Activated CD8-positive, alpha-beta memory T cell treated with anti-CD3 and anti-CD28 coated beads for 1 hour (primary cell): Measurements from ENCODE around the gene LEMD1.
"Not testable (repeated sequence)": the region's sequence is repeated elsewhere in the genome, so short reads cannot be mapped to it uniquely, and the experiment has no call there.

Experiments used
- DNase-seq, 2 donors: peaks; one replicate each; pipeline ENCODE4 v3.0.0-alpha.2; 2020; ENCODE audit warnings: low read depth in 1 of 2; ENCODE audit errors: extremely low read depth in 1 of 2

The LEMD1 gene

GRCh38 chr1:205430696-205431305 is 8.9 kb upstream of the LEMD1 start:
- peak; percentile 6 to 42 for DNase-seq

GRCh38 chr1:205429762-205430695 is 8.2 kb upstream of the LEMD1 start:
- DNase-seq: no peak

DNA sequence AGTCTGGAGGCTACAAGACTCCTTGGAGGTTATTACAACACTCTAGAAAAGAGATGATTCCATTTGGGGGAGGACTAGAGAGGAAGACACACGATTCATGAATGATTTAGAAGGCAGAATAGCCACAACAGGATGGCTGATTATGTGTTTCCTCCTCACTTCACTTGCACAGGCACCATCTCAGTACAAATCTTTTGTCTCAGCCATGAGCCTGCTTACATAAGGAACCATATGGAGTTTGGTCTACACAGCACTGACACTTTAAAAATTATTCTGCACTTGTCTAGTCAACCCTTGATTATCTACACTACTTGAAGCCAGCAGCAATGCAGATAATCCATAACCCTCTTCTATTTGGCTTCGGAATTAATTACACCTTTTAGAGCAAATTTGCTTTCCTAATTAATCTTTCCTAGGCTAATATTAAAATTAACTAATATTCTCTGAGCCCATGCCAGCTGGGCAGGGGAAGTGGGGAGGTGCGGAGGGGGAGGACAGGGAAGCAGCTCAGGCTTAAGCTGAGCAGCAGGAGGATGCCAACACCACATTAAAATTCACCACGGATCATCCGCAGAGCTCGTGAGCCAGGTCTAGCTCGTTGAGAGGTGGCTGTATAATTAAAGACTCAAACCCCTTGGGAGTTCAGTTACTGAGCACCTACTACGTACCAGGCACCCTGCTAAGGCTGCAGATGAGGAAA is 3.2 kb upstream of the LEMD1 start:
- DNase-seq: no peak

- DNase-seq: no peak
Observed at GRCh38 chr1:205423814-205424399, 2.1 kb upstream of the LEMD1 start.

- no peak for DNase-seq
Observed at GRCh38 chr1:205422993-205423642, 1.3 kb upstream of the LEMD1 start.

GRCh38 chr1:205420938-205421337 is 918 bp downstream of the LEMD1 start:
- DNase-seq: no peak

- DNase-seq: no peak
Observed at GRCh38 chr1:205417870-205418635, 3.8 kb downstream of the LEMD1 start.

DNA sequence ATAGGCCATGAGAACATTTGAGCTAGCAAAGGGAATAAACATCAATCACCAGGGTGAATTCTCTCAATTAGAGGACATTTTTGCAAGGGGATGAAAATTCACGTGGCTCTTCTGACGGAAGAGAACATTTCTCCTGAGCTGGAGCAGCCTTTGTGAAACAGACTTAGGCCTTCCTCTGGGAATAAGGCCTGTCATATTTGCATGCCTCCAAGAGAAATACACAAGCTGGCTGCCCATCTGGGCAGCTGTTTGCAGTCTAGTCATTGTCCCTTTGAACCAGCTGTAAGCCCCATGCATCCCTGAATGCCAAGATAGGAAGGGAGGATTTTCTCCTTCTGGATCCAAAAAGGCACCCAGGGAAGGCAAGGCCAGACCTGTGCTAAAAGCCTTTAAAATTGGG is 5.5 kb downstream of the LEMD1 start:
- DNase-seq: no peak

DNA sequence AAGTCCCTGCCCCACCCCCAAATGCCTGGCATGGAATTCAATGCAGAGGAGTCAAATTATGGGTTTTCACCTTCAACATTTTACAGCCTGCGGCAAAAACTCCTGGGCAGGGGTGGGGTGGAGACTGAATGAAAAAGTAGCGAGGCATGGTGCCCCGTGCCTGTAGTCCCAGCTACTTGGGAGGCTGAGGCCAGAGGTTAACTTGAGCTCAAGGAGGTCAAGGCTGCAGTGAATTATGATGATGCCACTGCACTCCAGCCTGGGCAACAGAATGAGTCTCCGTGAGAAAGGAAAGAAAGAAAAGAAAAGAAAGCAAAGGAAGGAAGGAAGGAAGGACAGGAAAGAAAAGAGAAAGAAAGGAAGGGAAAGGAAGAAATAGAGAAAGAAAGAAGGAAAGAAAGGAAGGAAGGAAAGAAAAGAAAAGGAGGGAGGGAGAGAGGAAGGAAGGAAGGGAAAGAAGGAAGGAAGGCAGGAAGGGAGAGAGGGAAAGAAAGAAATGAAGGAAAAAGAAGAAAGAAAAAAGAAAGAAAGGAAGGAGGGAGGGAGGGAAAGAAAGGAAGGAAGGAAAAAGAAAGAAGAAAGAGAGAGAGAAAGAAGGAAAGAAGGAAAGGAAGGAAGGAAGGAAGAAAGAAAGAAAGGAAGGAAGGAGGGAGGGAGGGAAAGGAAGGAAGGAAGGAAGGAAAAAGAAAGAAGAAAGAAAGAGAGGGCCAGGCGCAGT is 11.1 kb downstream of the LEMD1 start:
- DNase-seq: no peak

GRCh38 chr1:205407970-205408369 is 13.9 kb downstream of the LEMD1 start:
- DNase-seq: no peak

DNA sequence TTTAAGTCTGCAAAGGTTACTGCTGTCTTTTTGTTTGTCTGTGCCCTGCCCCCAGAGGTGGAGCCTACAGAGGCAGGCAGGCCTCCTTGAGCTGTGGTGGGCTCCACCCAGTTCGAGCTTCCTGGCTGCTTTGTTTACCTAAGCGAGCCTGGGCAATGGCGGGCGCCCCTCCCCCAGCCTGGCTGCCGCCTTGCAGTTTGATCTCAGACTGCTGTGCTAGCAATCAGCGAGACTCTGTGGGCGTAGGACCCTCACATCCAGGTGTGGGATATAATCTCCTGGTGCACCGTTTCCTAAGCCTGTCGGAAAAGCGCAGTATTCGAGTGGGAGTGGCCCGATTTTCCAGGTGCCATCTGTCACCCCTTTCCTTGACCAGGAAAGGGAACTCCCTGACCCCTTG is 15.6 kb downstream of the LEMD1 start:
- DNase-seq: not testable (repeated sequence)

- not testable (repeated sequence) for DNase-seq
Observed at GRCh38 chr1:205404484-205404883, 17.4 kb downstream of the LEMD1 start.

- DNase-seq: no peak
Observed at GRCh38 chr1:205398586-205398985, 23.3 kb downstream of the LEMD1 start.

- DNase-seq: no peak
Observed at GRCh38 chr1:205396967-205397616, 24.8 kb downstream of the LEMD1 start.

DNA sequence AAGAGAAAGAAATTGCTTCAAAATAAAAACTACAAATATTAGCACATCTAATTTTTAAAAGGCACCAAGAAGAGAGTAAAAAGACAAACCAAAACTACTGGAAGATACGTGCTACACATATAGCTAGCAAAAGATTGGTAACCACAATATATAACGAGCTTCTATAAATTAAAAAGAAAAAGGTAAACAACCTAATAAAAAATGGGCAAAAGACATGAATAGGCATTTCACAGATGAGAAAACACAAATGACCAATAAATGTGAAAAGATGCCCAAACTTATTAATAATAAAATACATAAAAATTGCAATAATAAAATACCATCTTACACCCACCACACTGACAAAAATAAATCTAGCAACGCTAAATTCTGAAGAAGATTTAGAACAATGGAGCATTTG is 26.2 kb downstream of the LEMD1 start:
- DNase-seq: no peak

- DNase-seq: no peak
Observed at GRCh38 chr1:205392650-205393049, 29.2 kb downstream of the LEMD1 start.

DNA sequence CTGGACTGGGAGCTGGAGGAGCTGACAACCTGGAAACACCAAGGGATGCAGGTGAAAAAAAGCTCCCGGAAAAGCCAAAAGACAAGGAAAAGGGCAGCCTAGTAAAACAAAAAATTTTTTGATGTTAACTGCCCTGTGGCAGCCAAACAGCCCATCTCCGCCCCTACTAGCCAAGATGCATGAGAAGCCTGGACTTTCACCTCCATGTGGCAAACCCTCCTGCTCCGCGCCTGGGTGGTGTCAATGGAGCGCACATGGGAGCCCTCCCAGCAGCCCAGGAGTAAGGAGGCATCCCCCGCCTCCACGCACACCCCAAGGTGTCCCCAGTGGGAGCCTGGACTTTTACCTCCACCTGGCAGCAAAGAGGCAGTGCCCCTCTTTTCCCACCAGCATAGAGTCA is 30.5 kb downstream of the LEMD1 start:
- no peak for DNase-seq

DNA sequence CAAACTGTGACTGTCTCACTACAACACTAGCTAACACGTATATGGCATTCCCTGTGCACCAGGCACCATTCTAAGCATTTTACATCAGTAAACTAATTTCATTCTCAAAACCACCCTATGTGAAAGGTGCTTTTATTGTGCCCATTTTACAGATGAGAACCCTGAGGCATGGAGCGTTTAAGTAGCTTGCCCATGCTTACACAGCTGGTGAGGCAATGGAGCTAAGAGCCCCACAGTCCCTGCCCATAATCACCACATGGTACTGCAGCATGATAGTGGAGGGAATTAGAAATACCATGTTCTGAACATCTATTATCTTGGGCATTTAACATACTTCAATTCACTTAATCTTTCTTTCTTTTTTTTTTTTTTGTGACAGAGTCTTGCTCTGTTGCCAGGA is 34.0 kb downstream of the LEMD1 start:
- DNase-seq: no peak

DNA sequence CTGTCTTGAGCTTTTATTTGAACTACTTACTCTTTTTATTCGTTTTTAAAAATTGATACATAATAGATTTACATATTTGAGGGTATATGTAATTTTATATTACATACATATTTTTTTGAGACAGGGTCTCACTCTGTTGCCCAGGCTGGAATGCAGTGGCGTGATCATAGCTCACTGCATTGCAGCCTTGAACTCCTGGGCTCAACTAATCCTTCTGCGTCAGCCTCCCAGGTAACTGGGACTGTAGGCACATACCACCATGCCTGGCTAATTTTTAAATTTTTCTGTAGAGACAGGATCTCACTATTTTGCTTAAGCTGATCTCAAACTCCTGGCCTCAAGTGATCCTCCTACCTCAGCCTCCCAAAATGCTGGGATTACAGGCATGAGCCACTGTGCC is 38.9 kb downstream of the LEMD1 start:
- not testable (repeated sequence) for DNase-seq
